Bronchial epithelial cell (primary cell): Measurements from ENCODE around the gene DPYSL4. TPM values are rescaled to one million over a fixed set of nuclear protein-coding genes. Genes with fewer than 3 reads are reported as not detected.
"Not testable (repeated sequence)": the region's sequence is repeated elsewhere in the genome, so short reads cannot be mapped to it uniquely, and the experiment has no call there.

Experiments
- DNase-seq: peaks from one replicate; pipeline ENCODE4 v3.0.0-alpha.2; 2010; ENCODE audit warnings: low read depth
- FAIRE-seq: peaks from 2 replicates; lab custom pipeline; 2011; peaks lifted over from hg19 to GRCh38; lab: Jason Lieb, UNC
- H3K27me3 ChIP-seq: 2 replicates; pipeline ENCODE4 v1.5.1; 2011; ENCODE audit warnings: low read length; ENCODE audit not compliant: control insufficient read depth, insufficient read depth
- H3K36me3 ChIP-seq: 2 replicates; pipeline ENCODE4 v1.5.1; 2011; ENCODE audit warnings: low read length; ENCODE audit not compliant: control insufficient read depth, insufficient read depth
- H3K4me3 ChIP-seq: 2 replicates; pipeline ENCODE4 v1.5.1; 2011; ENCODE audit warnings: mild to moderate bottlenecking, low read depth, low read length, control low read depth
- total RNA-seq: library from RNA; depleted of rRNA; stranded (reverse); fragments of >200 nt; gene quantifications from 2 replicates; pipeline ENCODE4 v1.2.1, GENCODE V29; 2014
- TF ChIP-seq, protein P1 (sequence below): IDR thresholded peaks from 2 replicates; pipeline ENCODE4 v1.5.1; 2011; ENCODE audit warnings: mild to moderate bottlenecking, moderate library complexity, low read length, control low read depth, inconsistent platforms; ENCODE audit not compliant: insufficient read depth, severe bottlenecking

Gene DPYSL4
- total RNA-seq, 1 donor from 2014 or later = 0.26 TPM

GRCh38 chr10:132155723-132156381 is 30.9 kb upstream of the DPYSL4 start:
- no peak overlapping the region for H3K4me3 ChIP-seq
- TF ChIP-seq, protein P1, sequence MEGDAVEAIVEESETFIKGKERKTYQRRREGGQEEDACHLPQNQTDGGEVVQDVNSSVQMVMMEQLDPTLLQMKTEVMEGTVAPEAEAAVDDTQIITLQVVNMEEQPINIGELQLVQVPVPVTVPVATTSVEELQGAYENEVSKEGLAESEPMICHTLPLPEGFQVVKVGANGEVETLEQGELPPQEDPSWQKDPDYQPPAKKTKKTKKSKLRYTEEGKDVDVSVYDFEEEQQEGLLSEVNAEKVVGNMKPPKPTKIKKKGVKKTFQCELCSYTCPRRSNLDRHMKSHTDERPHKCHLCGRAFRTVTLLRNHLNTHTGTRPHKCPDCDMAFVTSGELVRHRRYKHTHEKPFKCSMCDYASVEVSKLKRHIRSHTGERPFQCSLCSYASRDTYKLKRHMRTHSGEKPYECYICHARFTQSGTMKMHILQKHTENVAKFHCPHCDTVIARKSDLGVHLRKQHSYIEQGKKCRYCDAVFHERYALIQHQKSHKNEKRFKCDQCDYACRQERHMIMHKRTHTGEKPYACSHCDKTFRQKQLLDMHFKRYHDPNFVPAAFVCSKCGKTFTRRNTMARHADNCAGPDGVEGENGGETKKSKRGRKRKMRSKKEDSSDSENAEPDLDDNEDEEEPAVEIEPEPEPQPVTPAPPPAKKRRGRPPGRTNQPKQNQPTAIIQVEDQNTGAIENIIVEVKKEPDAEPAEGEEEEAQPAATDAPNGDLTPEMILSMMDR = no peak
- H3K27me3 ChIP-seq = no peaks in the 10 kb centered on the region
- DNase-seq (no peak), FAIRE-seq (no peak)
- no peaks in the 10 kb centered on the region for H3K36me3 ChIP-seq

DNA sequence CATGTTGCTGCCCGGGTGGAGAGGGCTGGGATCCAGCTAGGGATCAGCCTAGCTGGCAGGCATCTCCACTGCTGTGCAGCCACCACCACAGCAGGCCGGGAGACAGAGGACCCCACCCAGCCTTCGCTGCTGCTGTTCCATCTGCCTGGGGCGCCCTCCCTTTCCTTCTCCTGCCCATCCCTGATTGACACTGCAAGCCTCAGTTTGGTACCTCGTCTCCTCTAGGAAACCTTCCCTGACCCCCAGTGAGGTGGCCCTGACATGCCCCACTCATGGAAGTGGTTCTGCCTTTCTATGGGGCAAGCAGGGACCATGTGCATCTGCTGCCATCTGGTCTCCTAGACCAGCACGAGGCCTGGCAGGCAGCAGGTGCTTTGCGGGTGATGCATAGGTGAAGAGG is 30.4 kb upstream of the DPYSL4 start:
- TF ChIP-seq, protein P1 = no peak
- no peaks in the 10 kb centered on the region for H3K27me3 ChIP-seq
- DNase-seq (no peak), FAIRE-seq (peak; percentile 28)
- no peak overlapping the region for H3K4me3 ChIP-seq
- no peaks in the 10 kb centered on the region for H3K36me3 ChIP-seq

DNA sequence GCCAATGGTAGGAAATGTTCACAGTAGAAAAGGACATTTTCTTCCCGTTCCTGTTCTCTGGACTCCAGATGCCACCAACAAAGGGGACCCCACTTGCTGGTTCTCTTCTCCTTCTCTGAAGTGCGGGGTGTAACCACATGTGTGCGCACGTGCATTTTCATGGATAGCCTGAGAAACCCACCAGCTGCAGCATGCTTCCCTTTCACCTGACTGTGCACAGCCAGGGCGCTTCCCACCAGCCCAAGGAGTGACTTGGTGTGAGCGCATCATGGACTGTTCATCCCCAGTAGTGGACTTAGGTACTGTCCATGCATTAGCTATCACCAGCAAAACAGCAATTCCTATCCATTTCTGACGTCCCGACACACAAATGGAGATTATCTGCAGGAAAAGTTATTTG is 29.6 kb upstream of the DPYSL4 start:
- no peaks in the 10 kb centered on the region for H3K36me3 ChIP-seq
- DNase-seq = no peak
- TF ChIP-seq, protein P1 = no peak
- H3K4me3 ChIP-seq = no peak overlapping the region
- no peaks in the 10 kb centered on the region for H3K27me3 ChIP-seq
- no peak for FAIRE-seq

DNA sequence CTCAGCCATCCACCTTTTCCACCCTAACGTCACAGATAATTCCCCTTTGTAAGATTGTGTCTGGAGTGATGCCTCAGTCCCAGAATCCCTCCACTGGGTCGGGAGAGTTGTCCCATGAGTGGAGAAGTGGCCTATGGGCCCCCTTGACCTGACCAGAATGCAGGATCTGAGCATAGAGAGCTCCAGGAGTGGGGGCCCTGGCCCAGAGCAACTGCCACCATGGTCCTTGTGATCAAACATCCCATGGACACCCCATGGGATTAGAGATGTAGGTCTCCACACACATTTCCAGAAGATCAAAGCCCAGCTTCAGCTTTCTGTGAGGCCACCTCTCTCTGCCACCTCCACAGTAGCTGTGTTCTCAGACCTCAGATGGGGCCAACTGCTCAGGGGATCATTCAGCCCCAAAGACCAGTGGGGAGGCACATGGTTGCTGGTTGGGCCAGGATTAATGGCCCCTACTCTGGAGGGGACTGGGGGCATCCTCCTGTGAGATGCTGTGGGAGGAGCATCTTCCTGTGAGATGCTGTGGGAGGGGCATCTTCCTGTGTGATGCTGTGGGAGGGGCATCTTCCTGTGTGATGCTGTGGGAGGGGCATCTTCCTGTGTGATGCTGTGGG is 28.5 kb upstream of the DPYSL4 start:
- H3K36me3 ChIP-seq = no peaks in the 10 kb centered on the region
- H3K27me3 ChIP-seq = no peaks in the 10 kb centered on the region
- FAIRE-seq (no peak), DNase-seq (no peak)
- TF ChIP-seq, protein P1 = no peak
- no peak overlapping the region for H3K4me3 ChIP-seq

- Histone ChIP-seq H3K36me3 (no peaks in the 10 kb centered on the region), H3K4me3 (no peak overlapping the region), H3K27me3 (no peaks in the 10 kb centered on the region)
- FAIRE-seq = no peak
- TF ChIP-seq, protein P1 = no peak
- DNase-seq = no peak
These were observed 27.9 kb upstream of the DPYSL4 start for GRCh38 chr10:132158823-132159222.

DNA sequence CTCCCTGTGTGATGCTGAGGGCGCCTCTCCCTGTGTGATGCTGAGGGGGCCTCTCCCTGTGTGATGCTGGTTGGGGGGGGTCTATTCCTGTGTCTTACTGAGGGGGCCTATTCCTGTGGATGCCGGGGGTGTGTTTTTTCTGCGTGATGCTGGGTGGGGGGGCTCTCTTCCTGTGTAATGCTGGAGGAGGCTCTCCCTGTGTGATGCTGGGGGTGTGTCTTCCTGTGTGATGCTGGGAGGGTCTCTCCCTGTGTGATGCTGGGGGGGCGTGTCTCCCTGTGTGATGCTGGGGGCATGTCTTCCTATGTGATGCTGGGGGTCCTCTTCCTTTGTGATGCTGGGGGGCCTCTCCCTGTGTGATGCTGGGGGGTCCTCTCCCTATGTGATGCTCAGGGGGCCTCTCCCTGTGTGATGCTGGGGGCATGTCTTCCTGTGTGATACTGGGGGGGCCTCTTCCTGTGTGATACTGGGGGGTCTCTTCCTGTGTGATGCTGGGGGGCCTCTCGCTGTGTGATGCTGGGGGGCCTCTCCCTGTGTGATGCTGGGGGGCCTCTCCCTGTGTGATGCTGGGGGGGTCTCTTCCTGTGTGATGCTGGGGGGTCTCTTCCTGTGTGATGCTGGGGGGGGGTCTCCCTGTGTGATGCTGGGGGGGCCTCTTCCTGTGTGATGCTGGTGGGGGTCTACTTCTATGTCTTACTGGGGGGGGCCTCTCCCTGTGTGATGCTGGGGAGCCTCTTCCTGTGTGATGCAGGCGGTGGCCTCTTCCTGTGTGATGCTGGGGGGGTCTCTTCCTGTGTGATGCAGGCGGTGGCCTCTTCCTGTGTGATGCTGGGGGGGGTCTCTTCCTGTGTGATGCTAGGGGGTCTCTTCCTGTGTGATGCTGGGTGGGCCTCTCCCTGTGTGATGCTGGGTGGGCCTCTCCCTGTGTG is 27.2 kb upstream of the DPYSL4 start:
- not testable (repeated sequence) for DNase-seq, H3K4me3 ChIP-seq, FAIRE-seq, H3K36me3 ChIP-seq, H3K27me3 ChIP-seq

GRCh38 chr10:132160231-132160630 is 26.5 kb upstream of the DPYSL4 start:
- not testable (repeated sequence) for H3K36me3 ChIP-seq, H3K4me3 ChIP-seq, FAIRE-seq, H3K27me3 ChIP-seq, DNase-seq

DNA sequence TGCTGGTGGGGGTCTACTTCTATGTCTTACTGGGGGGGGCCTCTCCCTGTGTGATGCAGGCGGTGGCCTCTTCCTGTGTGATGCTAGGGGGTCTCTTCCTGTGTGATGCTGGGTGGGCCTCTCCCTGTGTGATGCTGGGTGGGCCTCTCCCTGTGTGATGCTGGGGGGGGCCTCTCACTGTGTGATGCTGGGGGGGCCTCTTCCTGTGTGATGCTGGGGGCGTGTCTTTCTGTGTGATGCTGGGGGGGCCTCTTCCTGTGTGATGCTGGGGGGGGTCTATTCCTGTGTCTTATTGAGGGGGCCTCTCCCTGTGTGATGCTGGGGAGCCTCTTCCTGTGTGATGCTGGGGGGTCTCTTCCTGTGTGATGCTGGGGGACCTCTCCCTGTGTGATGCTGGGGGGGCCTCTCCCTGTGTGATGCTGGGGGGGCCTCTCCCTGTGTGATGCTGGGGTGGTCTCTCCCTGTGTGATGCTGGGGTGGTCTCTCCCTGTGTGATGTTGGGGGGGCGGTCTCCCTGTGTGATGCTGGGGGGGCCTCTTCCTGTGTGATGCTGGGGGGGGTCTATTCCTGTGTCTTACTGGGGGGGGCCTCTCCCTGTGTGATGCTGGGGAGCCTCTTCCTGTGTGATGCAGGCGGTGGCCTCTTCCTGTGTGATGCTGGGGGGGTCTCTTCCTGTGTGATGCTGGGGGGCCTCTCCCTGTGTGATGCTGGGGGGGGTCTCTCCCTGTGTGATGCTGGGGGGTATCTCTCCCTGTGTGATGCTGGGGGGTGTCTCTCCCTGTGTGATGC is 25.7 kb upstream of the DPYSL4 start:
- H3K4me3 ChIP-seq, H3K36me3 ChIP-seq, H3K27me3 ChIP-seq, DNase-seq, FAIRE-seq: not testable (repeated sequence)
